Spinal cord (tissue), 10 donors: ENCODE results near the gene DCAF4. TPM values are rescaled to one million over a fixed set of nuclear protein-coding genes. Genes with fewer than 3 reads are reported as not detected.

Experiments used
- DNase-seq, 6 donors: peaks; one replicate each; pipeline versions ENCODE4 v3.0.0 to v3.0.0-alpha.2; 2013 to 2015; ENCODE audit warnings: low spot score in 6 of 6, low read depth in 4 of 6
- H3K27ac ChIP-seq: one replicate; pipeline ENCODE4 v1.5.1; 2013; ENCODE audit warnings: low read depth, low read length, control low read depth
- H3K27me3 ChIP-seq: one replicate; pipeline ENCODE4 v1.6.1; 2013; ENCODE audit warnings: low read length; ENCODE audit not compliant: control insufficient read depth, insufficient read depth
- H3K36me3 ChIP-seq: one replicate; pipeline ENCODE4 v1.6.1; 2013; ENCODE audit warnings: low read length; ENCODE audit not compliant: control insufficient read depth, insufficient read depth
- H3K4me1 ChIP-seq: one replicate; pipeline ENCODE4 v1.6.1; 2013; ENCODE audit warnings: low read length; ENCODE audit not compliant: control insufficient read depth, insufficient read depth
- H3K4me3 ChIP-seq: one replicate; pipeline ENCODE4 v1.5.1; 2013; ENCODE audit warnings: low read depth, low read length, control low read depth
- H3K9me3 ChIP-seq: one replicate; pipeline ENCODE4 v1.6.1; 2013; ENCODE audit warnings: low read length; ENCODE audit not compliant: control insufficient read depth, insufficient read depth
- WGBS: methylation state at CpG from one replicate; pipeline ENCODE4 v1.1.5; 2013; ENCODE audit warnings: missing lambda C conversion rate; ENCODE audit not compliant: insufficient coverage; 5-methylcytosine and 5-hydroxymethylcytosine counted together
- polyA plus RNA-seq, 2 donors: library from polyadenylated mRNA; unstranded; fragments of 120-200 nt; gene quantifications; one replicate each; pipeline ENCODE4 v1.2.1, GENCODE V29; 2013; ENCODE audit not compliant: insufficient read length in 2 of 2
- total RNA-seq, 2 donors: library from RNA; depleted of rRNA in 1 of 2; stranded (reverse); fragments of 120-200 nt in 1 of 2; fragments of >200 nt in 1 of 2; gene quantifications; one replicate each; pipeline versions ENCODE4 v1.2.3 to v1.2.4, GENCODE V29; 2013 to 2014
- donor health status: healthy.

Gene DCAF4
- total and polyA plus RNA-seq, 4 donors: 9.2 to 20.2 (median 11.3) TPM

DNA sequence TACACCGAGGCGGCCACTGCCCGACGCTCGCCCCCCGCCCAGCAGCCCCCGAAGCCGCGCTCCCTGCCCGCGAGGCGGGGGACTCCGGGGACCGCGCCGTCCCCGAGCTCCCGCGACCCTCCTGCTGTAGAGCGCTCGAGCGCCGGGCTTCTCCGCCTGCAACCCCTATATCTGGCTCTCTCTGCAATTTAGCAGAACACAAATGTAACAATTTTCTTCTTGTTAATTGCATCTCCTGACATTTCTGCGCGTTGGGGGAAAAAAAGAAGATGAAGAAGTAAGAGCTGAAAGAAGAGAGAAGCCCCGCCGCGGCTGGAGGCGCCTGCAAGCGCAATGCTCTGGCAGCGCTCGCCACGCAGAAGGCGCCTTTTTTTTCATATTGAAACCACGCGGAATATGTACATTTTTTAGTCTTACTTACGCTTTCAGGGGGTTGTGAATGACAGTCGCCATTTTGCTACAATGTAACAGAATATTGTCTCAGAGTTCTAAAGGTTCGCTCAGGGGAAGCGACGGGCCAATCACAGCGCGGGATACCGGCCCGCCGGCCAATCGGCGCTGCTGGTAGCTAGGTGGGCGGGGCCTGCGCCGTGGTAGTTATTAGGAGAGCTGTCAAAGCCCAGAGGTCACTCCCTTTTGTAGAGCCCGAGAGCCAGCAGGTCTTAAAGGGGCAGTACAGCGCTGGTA, 32.5 kb upstream of the DCAF4 start, which contains the start of gene DPF3:
TSS of gene DPF3 (minus strand) at position 466 of the 687 bp plus-strand sequence. CDS start at position 453, 13 bp downstream.
- Histone ChIP-seq H3K27ac (peak within 1 kb of the TSS; percentile 85), H3K4me1 (peaks cover 27% of the 10 kb centered on the region), H3K27me3 (peaks cover 50% of the 10 kb centered on the region), H3K36me3 (no peaks in the 10 kb centered on the region), H3K9me3 (no peaks in the 10 kb centered on the region), H3K4me3 (peak within 1 kb of the TSS; percentile 84)
- WGBS: 0% methylated on average over 46 of the region's 54 CpGs
- DNase-seq: peak in 5 of 6 donors; percentile 84 to 98 (median 88)

DNA sequence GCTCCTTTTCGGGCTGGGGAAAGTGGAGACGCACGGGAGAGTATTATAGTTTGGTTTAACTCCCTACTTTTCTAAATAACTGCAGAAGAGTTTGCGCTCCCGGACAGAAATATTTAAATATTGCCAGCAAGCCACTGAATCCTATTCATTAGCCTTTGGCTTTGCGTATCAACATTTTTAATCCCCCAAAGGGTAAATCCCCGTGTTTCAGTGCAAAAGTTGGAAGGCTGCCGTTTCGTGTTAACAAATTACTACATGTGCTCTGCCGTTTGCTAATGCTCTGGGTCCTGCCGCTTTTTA, 32.0 kb upstream of the DCAF4 start:
- Histone ChIP-seq H3K27ac (peak overlapping the region; percentile 45), H3K4me1 (peaks cover 27% of the 10 kb centered on the region), H3K36me3 (no peaks in the 10 kb centered on the region), H3K9me3 (no peaks in the 10 kb centered on the region), H3K4me3 (peak overlapping the region; percentile 84), H3K27me3 (peaks cover 45% of the 10 kb centered on the region)
- DNase-seq: no peak
- 0% methylated on average over 7 of the region's 11 CpGs for WGBS

DNA sequence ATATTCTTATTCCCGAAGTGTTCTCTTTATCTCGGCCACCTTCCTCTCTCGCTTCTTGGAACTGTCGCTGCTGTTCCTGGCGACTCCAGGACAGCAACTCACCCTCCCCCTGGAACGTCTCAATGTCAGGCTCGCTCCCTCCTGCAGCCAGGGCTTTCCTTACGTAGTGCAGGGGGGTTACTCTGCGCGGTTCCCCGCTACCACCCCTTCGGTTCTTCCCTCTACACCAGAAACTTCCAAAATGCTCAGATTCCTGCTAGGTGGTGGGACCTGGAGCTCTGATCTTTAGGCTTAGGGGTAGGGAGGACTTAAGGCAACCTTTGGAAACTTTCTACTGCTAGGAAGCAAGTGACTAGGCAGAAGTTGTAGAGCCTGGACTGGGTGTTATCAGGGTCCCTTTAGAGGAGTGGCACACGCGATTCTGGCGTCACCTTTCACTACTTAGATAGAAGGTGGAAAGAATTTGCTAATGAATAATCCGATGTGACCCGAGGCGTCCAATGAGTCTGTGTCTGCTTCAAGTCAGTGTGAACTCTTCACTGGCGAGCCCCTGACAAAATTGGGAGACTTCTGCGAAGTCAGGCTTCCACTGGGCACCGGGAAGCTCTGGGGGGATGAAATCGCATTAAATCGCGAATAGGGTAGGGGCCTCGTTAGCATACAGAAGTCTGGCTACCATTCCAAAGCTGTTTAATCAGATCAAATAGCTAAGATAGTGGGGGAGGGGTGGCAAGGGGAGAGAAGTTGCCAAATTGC, 31.5 kb upstream of the DCAF4 start:
- Histone ChIP-seq H3K9me3 (no peaks in the 10 kb centered on the region), H3K27ac (peak overlapping the region; percentile 45), H3K4me1 (peaks cover 27% of the 10 kb centered on the region), H3K4me3 (peak overlapping the region; percentile 84), H3K36me3 (no peaks in the 10 kb centered on the region), H3K27me3 (peaks cover 42% of the 10 kb centered on the region)
- DNase-seq: no peak
- 4% methylated on average over 15 of the region's 25 CpGs for WGBS

DNA sequence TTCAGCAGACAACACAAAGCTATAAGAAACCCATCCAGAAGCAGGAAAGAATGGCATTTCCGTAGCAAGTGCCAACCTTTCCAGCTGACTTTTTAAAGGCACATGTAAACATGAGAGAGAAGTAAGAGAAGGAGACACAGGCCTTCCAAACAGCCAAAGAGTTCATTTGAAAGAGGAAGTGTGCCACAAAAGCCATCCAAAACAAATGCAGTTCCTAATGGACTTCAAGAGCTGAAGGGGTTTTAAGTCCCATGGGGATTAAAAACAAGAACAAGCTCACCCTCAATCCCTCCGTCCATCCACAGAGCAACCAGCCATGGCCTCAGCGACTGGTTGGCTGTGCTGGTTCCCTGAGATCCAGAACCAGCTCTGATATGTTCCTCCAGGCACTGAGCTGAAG, 27.8 kb upstream of the DCAF4 start:
- WGBS: no CpG with 5 or more reads among the region's 3 CpGs
- Histone ChIP-seq H3K27me3 (peaks cover 17% of the 10 kb centered on the region), H3K36me3 (no peaks in the 10 kb centered on the region), H3K27ac (no peak overlapping the region), H3K9me3 (no peaks in the 10 kb centered on the region), H3K4me3 (no peak overlapping the region), H3K4me1 (peaks cover 9% of the 10 kb centered on the region)
- DNase-seq: no peak

DNA sequence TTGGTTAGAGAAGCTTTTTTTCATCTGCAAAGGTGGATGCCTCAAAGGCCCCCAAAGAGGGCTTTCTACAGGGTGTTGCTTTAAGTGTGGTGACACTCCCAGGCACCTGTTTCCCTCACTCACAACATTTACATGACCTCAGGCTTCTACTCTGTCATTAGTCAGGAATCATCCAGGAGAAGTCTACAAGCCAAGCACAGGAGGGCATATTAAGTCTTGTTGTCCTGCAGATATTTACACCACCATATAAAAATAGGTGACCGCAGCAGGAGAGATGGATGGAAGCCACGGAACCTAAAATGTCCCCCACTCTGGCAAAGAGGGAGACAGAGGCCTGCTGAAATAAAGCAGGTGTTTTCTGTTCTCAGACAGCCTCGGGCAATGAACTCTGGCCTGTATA, 24.9 kb upstream of the DCAF4 start:
- Histone ChIP-seq H3K4me1 (no peaks in the 10 kb centered on the region), H3K4me3 (no peak overlapping the region), H3K27me3 (no peaks in the 10 kb centered on the region), H3K36me3 (no peaks in the 10 kb centered on the region), H3K27ac (no peak overlapping the region), H3K9me3 (no peaks in the 10 kb centered on the region)
- no peak for DNase-seq
- 80% methylated on average over 2 of the region's 3 CpGs for WGBS

DNA sequence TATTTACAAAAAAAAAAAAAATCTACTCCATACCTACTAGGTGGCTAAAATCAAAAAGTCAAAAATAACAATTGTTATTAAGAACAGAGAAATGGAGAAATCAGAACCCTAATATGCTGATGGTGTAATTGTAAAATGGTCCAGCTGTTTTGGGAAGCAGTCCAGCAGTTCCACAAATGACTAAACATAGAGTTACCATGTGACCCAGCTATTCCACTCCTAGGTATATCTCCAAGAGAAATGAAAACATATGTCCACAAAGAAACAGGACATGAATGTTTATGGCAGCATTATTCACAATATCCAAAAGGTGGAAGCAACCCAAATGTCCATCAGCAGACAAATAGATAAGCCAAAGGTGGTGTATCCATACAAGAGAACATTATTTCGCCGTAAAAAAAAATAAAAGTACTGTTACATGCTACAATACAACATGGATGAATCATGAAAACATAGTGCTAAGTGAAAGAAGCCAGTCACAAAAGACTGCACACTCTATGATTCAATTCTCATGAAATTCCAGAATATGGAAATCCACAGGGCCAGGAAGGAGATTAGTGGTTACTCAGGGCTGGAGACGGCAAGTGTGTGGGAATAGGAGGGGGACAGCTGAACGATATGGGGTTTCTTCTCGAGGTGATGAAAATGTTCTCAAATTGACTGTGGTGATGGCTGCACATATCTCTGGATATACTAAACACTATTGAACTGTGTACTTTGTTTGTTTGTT, 23.3 kb upstream of the DCAF4 start:
- Histone ChIP-seq H3K4me3 (no peak overlapping the region), H3K27ac (no peak overlapping the region), H3K9me3 (no peaks in the 10 kb centered on the region), H3K27me3 (peaks cover under 1% of the 10 kb centered on the region), H3K36me3 (no peaks in the 10 kb centered on the region), H3K4me1 (no peaks in the 10 kb centered on the region)
- DNase-seq: no peak
- WGBS: 93% methylated on average over 3 of the region's 5 CpGs

DNA sequence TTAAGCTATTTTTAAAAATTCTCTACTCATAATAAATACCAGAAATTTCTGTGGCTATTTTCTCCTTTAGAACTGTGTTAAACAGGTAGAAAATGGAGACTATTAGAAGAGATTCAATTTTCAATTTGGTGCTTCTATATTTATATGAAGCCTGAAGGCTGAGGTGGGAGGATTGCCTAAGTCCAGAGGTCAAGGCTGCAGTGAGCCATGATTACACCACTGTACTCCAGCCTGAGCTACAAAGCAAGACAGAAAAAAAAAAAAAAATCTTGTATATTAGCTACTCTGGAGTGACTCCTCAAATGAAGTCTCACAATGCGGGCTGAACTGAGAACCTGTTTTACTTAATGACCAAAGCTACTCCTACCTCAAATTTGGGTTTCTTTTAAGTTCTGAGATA, 22.5 kb upstream of the DCAF4 start:
- no peaks in the 10 kb centered on the region for H3K9me3 ChIP-seq
- DNase-seq: no peak

DNA sequence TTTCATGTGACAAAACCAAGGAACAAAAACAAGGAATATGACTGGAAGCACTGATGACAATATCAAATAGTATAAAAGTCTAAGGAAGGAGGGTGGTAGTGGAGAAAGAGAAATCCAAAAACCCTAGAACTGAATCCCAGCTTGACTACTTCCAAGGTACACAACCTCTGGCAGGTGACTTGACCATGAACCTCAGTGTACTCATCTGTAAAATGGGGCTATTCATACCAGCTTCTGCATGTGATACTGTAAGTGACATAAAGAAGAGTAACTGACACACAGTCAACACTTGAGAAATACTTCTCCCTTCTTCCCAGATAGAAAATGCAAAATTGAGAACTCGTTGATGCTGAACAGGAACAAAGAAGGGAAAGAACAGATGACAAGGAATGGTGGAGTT, 22.0 kb upstream of the DCAF4 start:
- Histone ChIP-seq H3K27ac (no peak overlapping the region), H3K4me3 (no peak overlapping the region), H3K9me3 (no peaks in the 10 kb centered on the region), H3K27me3 (peaks cover 2% of the 10 kb centered on the region), H3K4me1 (no peaks in the 10 kb centered on the region), H3K36me3 (no peaks in the 10 kb centered on the region)
- WGBS: 83% methylated on average over 1 of the region's 1 CpG
- no peak for DNase-seq

More for the DNA sequence above, 22.5 kb upstream of the DCAF4 start:
- Histone ChIP-seq H3K36me3 (no peaks in the 10 kb centered on the region), H3K27me3 (peaks cover 2% of the 10 kb centered on the region), H3K4me1 (no peaks in the 10 kb centered on the region), H3K27ac (no peak overlapping the region), H3K4me3 (no peak overlapping the region)
- no CpG with 5 or more reads among the region's 1 CpG for WGBS

DNA sequence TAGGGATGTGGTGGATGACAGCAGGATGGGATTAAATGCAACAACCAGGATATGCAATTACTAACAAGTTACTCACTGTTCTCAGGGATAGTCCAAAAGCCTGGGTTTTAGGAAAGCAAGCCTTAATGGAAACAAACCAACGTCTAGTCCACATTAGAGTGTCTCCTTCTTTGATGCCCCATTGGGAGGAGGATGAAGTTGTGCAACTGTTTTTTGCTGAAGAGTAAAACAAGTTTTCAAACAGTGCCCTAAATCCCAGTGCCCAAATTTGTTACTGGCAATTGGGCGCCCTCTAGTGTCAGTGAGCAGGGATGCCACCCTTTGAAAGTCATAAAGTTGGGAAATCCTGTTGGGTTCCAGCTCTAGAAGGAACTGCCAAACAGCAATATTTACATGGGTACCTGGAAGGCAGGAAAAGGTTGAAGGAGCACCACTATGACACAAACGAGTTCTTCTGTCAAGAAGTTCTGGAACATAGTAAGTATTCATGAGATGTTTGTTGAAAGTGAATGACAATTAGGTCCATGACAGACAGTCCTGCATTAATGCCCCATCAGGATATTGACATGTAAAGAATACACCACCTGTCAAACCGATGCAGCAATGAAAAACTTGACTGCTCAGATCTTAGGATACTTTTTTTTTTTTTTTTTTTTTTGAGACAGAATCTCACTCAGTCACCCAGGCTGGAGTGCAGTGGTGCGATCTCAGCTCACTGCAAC, 21.3 kb upstream of the DCAF4 start:
- DNase-seq: peak in 3 of 6 donors; percentile 56 to 93 (median 87)
- Histone ChIP-seq H3K4me3 (no peak overlapping the region), H3K4me1 (no peaks in the 10 kb centered on the region), H3K27ac (no peak overlapping the region), H3K9me3 (no peaks in the 10 kb centered on the region), H3K36me3 (no peaks in the 10 kb centered on the region), H3K27me3 (peaks cover 2% of the 10 kb centered on the region)
- 20% methylated on average over 4 of the region's 5 CpGs for WGBS
